ENCODE measurements around the gene CENPP.
"Not testable (repeated sequence)": the region's sequence is repeated elsewhere in the genome, so short reads cannot be mapped to it uniquely, and the experiment has no call there.

The CENPP gene

DNA sequence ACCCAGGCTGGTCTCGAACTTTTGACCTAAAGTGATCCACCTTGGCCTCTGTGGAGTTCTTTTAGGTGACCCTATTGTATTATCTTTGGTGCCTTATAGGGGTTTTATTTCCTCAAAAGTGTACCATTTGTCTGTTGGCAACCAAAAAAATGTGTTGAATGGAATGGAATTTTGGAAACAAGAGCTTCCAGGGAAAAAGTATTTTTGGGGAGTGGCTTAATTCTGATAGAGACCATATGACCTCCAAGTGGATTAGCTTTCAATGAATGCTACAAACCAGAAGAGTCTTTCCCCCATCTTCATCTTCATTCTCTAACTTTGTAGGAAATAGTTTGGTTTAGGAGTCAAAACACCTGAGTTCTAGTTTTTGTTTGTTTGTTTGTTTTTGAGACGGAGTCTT lies 82.1 kb downstream of the CENPP start:
- H3K9me3 ChIP-seq (replicated peaks; ENCODE audit: low read length): no peaks in the 10 kb centered on the region
- H3K9ac ChIP-seq (ENCODE audit: low read depth, low read length): no peak overlapping the region

DNA sequence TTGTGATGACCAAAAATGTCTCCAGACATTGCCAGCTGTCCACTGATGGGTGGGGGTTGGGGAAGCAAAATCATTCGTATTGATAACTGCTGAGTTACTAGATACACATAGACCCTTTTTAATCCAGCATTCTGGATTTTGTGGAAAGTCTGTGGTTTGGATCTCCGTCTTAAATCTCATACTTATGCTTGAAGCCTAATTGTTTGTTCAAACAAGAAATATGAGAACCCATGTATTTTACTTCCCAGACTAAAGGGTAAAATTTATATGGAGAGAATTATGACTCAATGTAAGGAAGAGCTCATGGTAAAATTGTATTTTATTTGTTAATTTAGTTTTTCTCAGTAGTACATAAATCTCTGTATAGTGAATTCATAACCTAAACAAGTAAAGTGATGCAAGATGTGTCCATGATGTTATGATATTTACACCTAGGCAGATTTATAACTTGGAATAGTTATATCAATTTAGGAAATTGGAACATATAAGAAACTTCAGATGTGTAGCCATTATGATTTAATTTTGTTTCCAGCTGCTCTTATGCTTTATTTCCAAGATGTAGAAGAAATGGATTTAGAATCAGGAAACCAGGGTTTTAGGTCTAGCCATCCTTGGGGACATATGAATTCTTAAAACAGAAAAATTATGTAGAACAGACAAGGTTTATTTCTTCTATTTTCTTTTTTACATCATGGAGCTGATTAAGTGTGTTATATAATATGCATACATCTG lies 83.2 kb downstream of the CENPP start:
- H3K27me3 ChIP-seq (ENCODE audit: control insufficient read depth, insufficient read depth, low read length): no peaks in the 10 kb centered on the region
- H3K36me3 ChIP-seq (ENCODE audit: insufficient read depth, low read length): no peaks in the 10 kb centered on the region
- no peak overlapping the region for H3K9ac ChIP-seq (ENCODE audit: low read depth, low read length)
- no peak overlapping the region for H3K4me2 ChIP-seq (ENCODE audit: low read length)
- H3K9me3 ChIP-seq (replicated peaks; ENCODE audit: low read length): no peaks in the 10 kb centered on the region
- peaks cover 9% of the 10 kb centered on the region for H3K4me1 ChIP-seq (ENCODE audit: control insufficient read depth, insufficient read depth, low read length)
- H3K4me3 ChIP-seq (ENCODE audit: low read length): no peak overlapping the region

More for the DNA sequence above, 82.1 kb downstream of the CENPP start:
- Histone ChIP-seq H3K36me3 (ENCODE audit: insufficient read depth, low read length) (no peaks in the 10 kb centered on the region), H3K4me1 (ENCODE audit: control insufficient read depth, insufficient read depth, low read length) (peaks cover 9% of the 10 kb centered on the region), H3K4me3 (ENCODE audit: low read length) (no peak overlapping the region), H3K4me2 (ENCODE audit: low read length) (no peak overlapping the region), H3K27me3 (ENCODE audit: control insufficient read depth, insufficient read depth, low read length) (no peaks in the 10 kb centered on the region)

DNA sequence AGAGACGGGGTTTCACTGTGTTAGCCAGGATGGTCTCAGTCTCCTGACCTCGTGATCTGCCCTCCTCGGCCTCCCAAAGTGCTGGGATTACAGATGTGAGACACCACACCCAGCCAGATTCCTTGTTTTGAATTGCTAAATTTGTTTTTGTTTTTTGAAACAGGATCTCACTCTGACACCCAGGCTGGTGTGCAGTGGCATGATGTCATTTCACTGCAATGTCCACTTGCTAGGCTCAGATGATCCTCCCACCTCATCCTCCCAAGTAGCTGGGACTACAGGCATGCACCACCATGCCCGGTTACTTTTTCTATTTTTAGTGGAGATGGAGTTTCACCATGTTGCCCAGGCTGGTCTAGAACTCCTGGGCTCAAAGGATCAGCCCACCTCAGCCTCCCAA lies 85.4 kb downstream of the CENPP start:
- H3K4me3 ChIP-seq (ENCODE audit: low read length); H3K9ac ChIP-seq (ENCODE audit: low read depth, low read length); H3K4me1 ChIP-seq (ENCODE audit: control insufficient read depth, insufficient read depth, low read length); H3K36me3 ChIP-seq (ENCODE audit: insufficient read depth, low read length); H3K4me2 ChIP-seq (ENCODE audit: low read length); H3K27me3 ChIP-seq (ENCODE audit: control insufficient read depth, insufficient read depth, low read length); H3K9me3 ChIP-seq (replicated peaks; ENCODE audit: low read length): not testable (repeated sequence)

DNA sequence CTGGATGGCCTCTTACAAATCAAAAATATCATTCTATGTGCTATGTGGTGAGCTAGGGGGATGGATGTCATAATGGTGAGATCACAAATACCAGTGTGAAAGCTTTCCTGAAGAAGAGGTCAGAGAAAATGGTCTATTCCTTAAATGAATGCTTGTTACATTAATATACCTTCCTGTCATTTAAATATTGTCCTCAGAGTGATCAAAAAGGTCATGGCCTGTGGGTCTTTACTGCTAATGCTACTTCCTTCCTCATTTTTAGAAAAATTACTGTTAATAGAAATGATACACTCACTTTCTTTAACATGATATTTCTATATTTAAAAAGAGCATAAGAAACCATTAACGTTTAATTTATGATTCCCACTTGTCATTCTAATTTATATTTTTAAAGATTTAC lies 88.8 kb downstream of the CENPP start:
- Histone ChIP-seq H3K27me3 (ENCODE audit: control insufficient read depth, insufficient read depth, low read length) (no peaks in the 10 kb centered on the region), H3K36me3 (ENCODE audit: insufficient read depth, low read length) (no peaks in the 10 kb centered on the region), H3K9ac (ENCODE audit: low read depth, low read length) (no peak overlapping the region), H3K4me1 (ENCODE audit: control insufficient read depth, insufficient read depth, low read length) (peaks cover 9% of the 10 kb centered on the region), H3K9me3 (replicated peaks; ENCODE audit: low read length) (no peaks in the 10 kb centered on the region), H3K4me3 (ENCODE audit: low read length) (no peak overlapping the region), H3K4me2 (ENCODE audit: low read length) (no peak overlapping the region)

DNA sequence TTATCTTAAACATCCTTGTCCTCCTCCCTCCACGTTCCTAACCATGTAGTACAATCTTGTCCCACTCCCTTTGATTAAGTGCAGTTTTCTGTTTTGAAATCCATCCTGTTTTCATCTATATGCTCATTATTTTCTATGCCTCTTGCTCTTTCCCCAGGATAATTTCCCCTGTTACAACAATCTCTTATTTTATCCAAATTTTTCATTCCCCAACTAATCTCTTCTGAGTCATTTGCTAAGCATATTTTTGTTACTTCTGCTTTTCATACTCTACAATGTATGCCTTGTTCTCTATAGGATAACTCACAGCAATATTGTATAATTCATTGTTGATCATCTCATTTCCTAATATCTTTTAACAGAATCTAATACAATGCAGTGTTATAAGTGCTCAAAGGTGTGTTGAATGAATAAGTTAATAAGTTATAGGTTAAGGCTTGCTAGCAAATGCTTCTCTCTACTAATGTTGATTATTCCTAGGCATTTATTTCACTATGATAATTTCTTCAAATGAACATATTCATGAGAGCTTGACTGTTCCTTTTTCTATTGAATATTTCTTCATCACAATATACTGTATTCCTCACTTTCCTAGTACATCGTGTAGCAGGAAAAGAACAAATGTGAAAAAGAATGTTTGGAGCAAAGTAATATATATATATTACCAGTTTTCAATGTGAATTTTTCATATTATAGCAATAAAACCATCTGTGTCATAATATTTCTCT lies 97.0 kb downstream of the CENPP start:
- Histone ChIP-seq H3K4me2 (ENCODE audit: low read length) (no peak overlapping the region), H3K27me3 (ENCODE audit: control insufficient read depth, insufficient read depth, low read length) (no peaks in the 10 kb centered on the region), H3K4me1 (ENCODE audit: control insufficient read depth, insufficient read depth, low read length) (peaks cover 12% of the 10 kb centered on the region), H3K4me3 (ENCODE audit: low read length) (no peak overlapping the region), H3K36me3 (ENCODE audit: insufficient read depth, low read length) (no peaks in the 10 kb centered on the region), H3K9ac (ENCODE audit: low read depth, low read length) (no peak overlapping the region), H3K9me3 (replicated peaks; ENCODE audit: low read length) (no peaks in the 10 kb centered on the region)

DNA sequence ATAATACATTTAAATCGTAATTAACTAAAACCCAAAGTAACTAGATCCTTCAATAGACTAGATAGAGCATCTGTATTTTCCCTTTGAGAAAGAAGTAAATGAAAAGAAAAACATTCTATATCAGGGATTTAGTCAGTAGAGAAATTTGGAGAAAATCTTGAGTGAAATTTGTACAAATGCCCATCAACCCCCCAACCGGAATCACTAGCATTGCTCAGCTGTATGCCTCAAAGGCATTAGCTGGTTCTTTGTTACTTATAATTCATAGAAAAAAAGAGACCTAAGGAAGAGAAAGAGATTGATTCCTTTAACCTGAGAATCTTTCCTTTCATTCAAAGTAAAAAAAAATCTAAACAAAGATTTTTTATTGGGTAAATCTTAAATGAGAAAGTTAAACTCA lies 97.9 kb downstream of the CENPP start:
- H3K4me2 ChIP-seq (ENCODE audit: low read length): no peak overlapping the region
- no peak overlapping the region for H3K9ac ChIP-seq (ENCODE audit: low read depth, low read length)
- H3K36me3 ChIP-seq (ENCODE audit: insufficient read depth, low read length): no peaks in the 10 kb centered on the region
- H3K4me1 ChIP-seq (ENCODE audit: control insufficient read depth, insufficient read depth, low read length): peaks cover 12% of the 10 kb centered on the region
- H3K4me3 ChIP-seq (ENCODE audit: low read length): no peak overlapping the region
- H3K27me3 ChIP-seq (ENCODE audit: control insufficient read depth, insufficient read depth, low read length): no peaks in the 10 kb centered on the region
- no peaks in the 10 kb centered on the region for H3K9me3 ChIP-seq (replicated peaks; ENCODE audit: low read length)

DNA sequence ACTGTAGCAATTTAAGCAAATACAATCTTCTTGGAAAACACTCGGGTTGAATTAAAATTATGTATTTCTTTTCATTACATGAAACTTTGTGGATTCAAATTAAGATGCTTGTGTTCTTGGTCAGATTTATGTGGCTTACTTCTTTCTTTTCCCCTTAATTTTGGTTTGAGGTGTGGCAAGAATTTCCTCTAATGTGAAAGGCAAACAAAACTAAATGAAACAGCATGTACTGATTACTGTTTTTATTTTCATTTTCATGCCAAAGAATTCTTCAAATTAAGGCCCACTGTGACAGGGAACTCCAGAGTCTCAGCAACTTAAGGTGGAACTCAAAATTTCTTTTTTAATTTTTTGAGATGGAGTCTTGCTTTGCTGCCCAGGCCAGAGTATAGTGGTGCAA lies 98.6 kb downstream of the CENPP start, which contains the start of gene OMD:
Gene OMD (minus strand): TSS at position 132 of the 400 bp plus-strand sequence. CDS start 6,913 bp downstream, outside the sequence.
- H3K9ac ChIP-seq (ENCODE audit: low read depth, low read length): peak within 1 kb of the TSS; percentile 27
- no peaks in the 10 kb centered on the region for H3K27me3 ChIP-seq (ENCODE audit: control insufficient read depth, insufficient read depth, low read length)
- no peaks in the 10 kb centered on the region for H3K9me3 ChIP-seq (replicated peaks; ENCODE audit: low read length)
- H3K4me1 ChIP-seq (ENCODE audit: control insufficient read depth, insufficient read depth, low read length): peaks cover 12% of the 10 kb centered on the region
- peak within 1 kb of the TSS; percentile 68 for H3K4me2 ChIP-seq (ENCODE audit: low read length)
- no peak within 1 kb of the TSS for H3K4me3 ChIP-seq (ENCODE audit: low read length)
- no peaks in the 10 kb centered on the region for H3K36me3 ChIP-seq (ENCODE audit: insufficient read depth, low read length)

DNA sequence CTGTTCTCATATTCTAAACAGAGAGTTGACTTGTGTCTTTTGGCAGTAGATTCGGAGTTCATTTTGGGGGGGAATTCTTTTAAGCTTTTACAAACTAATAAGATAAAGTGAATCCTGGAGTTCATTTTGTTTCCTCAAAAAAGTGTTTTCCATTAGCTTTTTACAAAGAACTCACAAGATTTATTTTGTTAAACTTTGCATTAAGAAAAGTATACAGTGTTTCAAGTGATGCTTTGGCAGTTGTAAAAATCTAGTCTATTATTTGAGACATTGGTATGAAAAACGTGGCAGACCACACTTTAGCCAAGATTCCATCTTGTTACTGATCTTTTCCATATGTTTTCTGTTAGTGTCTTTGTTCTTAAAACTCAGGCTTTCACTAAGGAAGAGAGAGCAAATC lies 99.7 kb downstream of the CENPP start:
- no peak overlapping the region for H3K4me3 ChIP-seq (ENCODE audit: low read length)
- H3K27me3 ChIP-seq (ENCODE audit: control insufficient read depth, insufficient read depth, low read length): no peaks in the 10 kb centered on the region
- H3K4me2 ChIP-seq (ENCODE audit: low read length): no peak overlapping the region
- H3K9me3 ChIP-seq (replicated peaks; ENCODE audit: low read length): no peaks in the 10 kb centered on the region
- H3K36me3 ChIP-seq (ENCODE audit: insufficient read depth, low read length): no peaks in the 10 kb centered on the region
- no peak overlapping the region for H3K9ac ChIP-seq (ENCODE audit: low read depth, low read length)
- peaks cover 12% of the 10 kb centered on the region for H3K4me1 ChIP-seq (ENCODE audit: control insufficient read depth, insufficient read depth, low read length)

DNA sequence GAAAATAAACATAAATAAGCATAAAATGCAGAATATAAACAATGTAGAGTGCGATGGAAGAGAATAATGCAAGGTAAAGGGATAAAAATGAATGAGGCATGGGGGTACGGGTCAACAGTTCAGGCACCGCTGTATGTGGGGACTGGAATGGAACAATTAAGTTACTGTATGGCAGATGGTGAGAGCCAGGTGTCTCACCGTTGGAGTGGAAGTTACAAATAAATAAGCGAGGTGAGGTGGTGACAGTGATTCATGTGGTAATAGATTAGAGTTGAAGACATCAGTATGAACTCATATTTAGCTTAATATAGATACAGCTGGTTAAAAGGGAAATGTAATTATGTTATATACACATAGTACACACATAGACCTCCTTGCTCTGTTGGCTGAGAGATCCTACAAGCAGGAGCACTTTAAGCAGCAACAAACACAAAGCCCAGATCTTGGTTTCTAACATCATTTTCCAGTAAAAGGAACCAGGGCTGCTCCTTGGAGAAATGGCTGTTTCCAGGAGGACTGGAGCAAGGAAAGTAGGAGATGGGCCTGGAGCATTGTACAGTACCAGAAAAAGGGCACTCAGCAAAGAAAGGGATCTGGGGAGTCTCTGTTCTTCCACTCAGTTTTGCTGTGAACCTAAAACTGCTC lies 100.9 kb downstream of the CENPP start:
- no peak overlapping the region for H3K9ac ChIP-seq (ENCODE audit: low read depth, low read length)
- H3K9me3 ChIP-seq (replicated peaks; ENCODE audit: low read length): no peaks in the 10 kb centered on the region
- no peaks in the 10 kb centered on the region for H3K36me3 ChIP-seq (ENCODE audit: insufficient read depth, low read length)
- no peak overlapping the region for H3K4me2 ChIP-seq (ENCODE audit: low read length)
- H3K4me1 ChIP-seq (ENCODE audit: control insufficient read depth, insufficient read depth, low read length): peaks cover 12% of the 10 kb centered on the region
- no peak overlapping the region for H3K4me3 ChIP-seq (ENCODE audit: low read length)
- no peaks in the 10 kb centered on the region for H3K27me3 ChIP-seq (ENCODE audit: control insufficient read depth, insufficient read depth, low read length)

DNA sequence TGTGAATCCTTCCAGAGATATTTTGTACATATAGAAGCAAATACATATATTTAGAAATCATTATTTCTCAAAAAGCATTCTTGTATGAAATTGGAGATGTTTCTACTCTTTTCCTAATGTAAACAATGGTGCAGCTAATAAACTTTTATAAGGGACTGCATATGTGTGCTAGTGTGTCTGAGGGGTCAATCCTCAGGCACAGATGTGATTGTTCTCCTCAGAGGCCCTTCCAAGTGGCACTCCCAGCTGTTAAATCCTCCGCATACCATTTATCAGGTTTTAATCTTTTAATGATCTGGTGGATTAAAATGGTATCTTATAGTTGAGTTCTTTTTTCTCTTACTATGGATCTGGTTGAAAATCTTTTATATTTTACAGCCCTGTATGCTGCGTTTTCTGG lies 104.1 kb downstream of the CENPP start:
- Histone ChIP-seq H3K27me3 (ENCODE audit: control insufficient read depth, insufficient read depth, low read length) (no peaks in the 10 kb centered on the region), H3K4me2 (ENCODE audit: low read length) (no peak overlapping the region), H3K9ac (ENCODE audit: low read depth, low read length) (no peak overlapping the region), H3K36me3 (ENCODE audit: insufficient read depth, low read length) (no peaks in the 10 kb centered on the region), H3K4me3 (ENCODE audit: low read length) (no peak overlapping the region), H3K9me3 (replicated peaks; ENCODE audit: low read length) (no peaks in the 10 kb centered on the region), H3K4me1 (ENCODE audit: control insufficient read depth, insufficient read depth, low read length) (peaks cover under 1% of the 10 kb centered on the region)

DNA sequence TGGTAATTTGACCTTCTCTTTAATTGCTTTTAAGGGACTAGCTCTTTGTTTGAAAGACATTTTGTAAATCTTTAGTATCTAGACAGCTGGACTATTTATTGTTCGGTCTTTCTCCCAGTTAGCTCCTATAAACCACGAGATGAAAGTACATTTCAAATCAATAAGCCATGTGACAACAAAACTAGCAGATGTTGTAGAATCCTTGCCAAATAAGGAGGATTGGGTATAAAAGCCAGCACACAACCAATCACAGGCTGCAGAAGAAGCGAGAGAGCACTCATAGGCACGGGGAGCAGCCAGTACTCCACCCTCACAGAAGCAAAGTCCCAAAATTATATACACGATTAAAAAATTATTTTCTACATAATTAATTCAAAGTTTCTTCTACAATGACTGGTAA lies 106.6 kb downstream of the CENPP start:
- Histone ChIP-seq H3K9me3 (replicated peaks; ENCODE audit: low read length) (no peaks in the 10 kb centered on the region), H3K9ac (ENCODE audit: low read depth, low read length) (no peak overlapping the region), H3K36me3 (ENCODE audit: insufficient read depth, low read length) (no peaks in the 10 kb centered on the region), H3K27me3 (ENCODE audit: control insufficient read depth, insufficient read depth, low read length) (no peaks in the 10 kb centered on the region), H3K4me3 (ENCODE audit: low read length) (no peak overlapping the region), H3K4me2 (ENCODE audit: low read length) (no peak overlapping the region), H3K4me1 (ENCODE audit: control insufficient read depth, insufficient read depth, low read length) (no peaks in the 10 kb centered on the region)
